SKM-1 treated with dmso at 0.1 percent for 144 hours (cell line): Measurements from ENCODE around the gene FAM9B.

ENCODE experiments used
- DNase-seq: peaks from one replicate; lab custom pipeline; 2025; ENCODE audit not compliant: unreplicated experiment; lab: John Stamatoyannopoulos, UW

FAM9B gene

GRCh38 chrX:8981723-8982122 is 52.2 kb downstream of the FAM9B start:
- DNase-seq: no peak

GRCh38 chrX:8980756-8981155 is 53.2 kb downstream of the FAM9B start:
- no peak for DNase-seq
